Left renal cortex interstitium (tissue), 4 donors: ENCODE data around the gene ZNF764. TPM values are rescaled to one million over a fixed set of nuclear protein-coding genes. Genes with fewer than 3 reads are reported as not detected.
"Not testable (repeated sequence)": the region's sequence is repeated elsewhere in the genome, so short reads cannot be mapped to it uniquely, and the experiment has no call there.

Experiments used
- DNase-seq, 4 donors: peaks; one replicate each; pipeline ENCODE4 v3.0.0-alpha.2; 2013; ENCODE audit warnings: low read depth in 4 of 4, low spot score in 2 of 4, missing footprints in 1 of 4
- polyA plus RNA-seq, 4 donors: library from polyadenylated mRNA; unstranded; fragments of 120-200 nt; gene quantifications; one replicate each; pipeline ENCODE4 v1.2.1, GENCODE V29; 2013; ENCODE audit not compliant: insufficient read length in 4 of 4

ZNF764 gene
- polyA plus RNA-seq, 4 donors: 9.4 to 18.6 (median 15.0) TPM

- no peak for DNase-seq
Measured at GRCh38 chr16:30551781-30552180, 6.4 kb downstream of the ZNF764 start.

GRCh38 chr16:30548416-30549253 is 9.5 kb downstream of the ZNF764 start:
- no peak for DNase-seq

- DNase-seq: no peak
Measured at GRCh38 chr16:30546115-30546514, 12.1 kb downstream of the ZNF764 start.

GRCh38 chr16:30543067-30543466 is 15.1 kb downstream of the ZNF764 start:
- no peak for DNase-seq

- DNase-seq: no peak
Measured at GRCh38 chr16:30541502-30542329, 16.5 kb downstream of the ZNF764 start.

GRCh38 chr16:30540916-30541464 is 17.2 kb downstream of the ZNF764 start:
- DNase-seq: not testable (repeated sequence)

- not testable (repeated sequence) for DNase-seq
Measured at GRCh38 chr16:30539986-30540526, 18.1 kb downstream of the ZNF764 start.

GRCh38 chr16:30539000-30539964 is 18.9 kb downstream of the ZNF764 start:
- DNase-seq: no peak

- DNase-seq: not testable (repeated sequence)
Measured at GRCh38 chr16:30536391-30537024, 21.7 kb downstream of the ZNF764 start.

GRCh38 chr16:30535777-30536190 is 22.4 kb downstream of the ZNF764 start:
- DNase-seq: no peak

GRCh38 chr16:30535106-30535776 is 22.9 kb downstream of the ZNF764 start:
- DNase-seq: peak in 1 of 4 donors; percentile 87

GRCh38 chr16:30534368-30535105 is 23.6 kb downstream of the ZNF764 start, which contains the start of gene ZNF747:
TSS of gene ZNF747 (minus strand) at chr16:30534858. CDS start at chr16:30534679, 179 bp downstream.
- peak; percentile 74 to 91 (median 86) for DNase-seq

GRCh38 chr16:30533748-30534367 is 24.3 kb downstream of the ZNF764 start:
- DNase-seq: no peak

GRCh38 chr16:30533146-30533522 is 25.0 kb downstream of the ZNF764 start:
- no peak for DNase-seq

- no peak for DNase-seq
Measured at GRCh38 chr16:30532285-30533145, 25.7 kb downstream of the ZNF764 start.

GRCh38 chr16:30530163-30531037 is 27.8 kb downstream of the ZNF764 start:
- DNase-seq: no peak
